Loucy (cell line): ENCODE results near the gene GLIPR1L2.
A peak's percentile ranks its signal among the peaks of the same experiment; 100 is the strongest.

Experiments used
- H2AFZ ChIP-seq: fragments of 200-600 bp; sonication (generic); 2 replicates; pipeline ENCODE4 v1.6.0; 2016; ENCODE audit warnings: antibody characterized with exemption, mild to moderate bottlenecking, low read length, moderate library complexity
- H3F3A ChIP-seq: fragments of 200-600 bp; 2 replicates; pipeline ENCODE4 v1.6.0; 2016; ENCODE audit warnings: antibody characterized with exemption, low read depth, mild to moderate bottlenecking
- H3K27me3 ChIP-seq: fragments of 200-600 bp; sonication (generic); 2 replicates; pipeline ENCODE4 v1.6.1; 2014; ENCODE audit warnings: low read length, mild to moderate bottlenecking; ENCODE audit not compliant: insufficient read depth, poor library complexity, severe bottlenecking
- H3K36me3 ChIP-seq: fragments of 200-600 bp; sonication (generic); 2 replicates; pipeline ENCODE4 v1.6.1; 2016; ENCODE audit warnings: low read length; ENCODE audit not compliant: insufficient read depth
- H3K4me1 ChIP-seq: fragments of 200-600 bp; sonication (generic); 2 replicates; pipeline ENCODE4 v1.5.1; 2014; ENCODE audit warnings: low read length, mild to moderate bottlenecking; ENCODE audit not compliant: insufficient read depth, poor library complexity, severe bottlenecking
- H3K4me2 ChIP-seq: fragments of 200-600 bp; sonication (generic); 2 replicates; pipeline ENCODE4 v1.6.0; 2014; ENCODE audit warnings: antibody characterized with exemption, low read length, low read depth, mild to moderate bottlenecking; ENCODE audit not compliant: poor library complexity, severe bottlenecking
- H3K4me3 ChIP-seq: fragments of 200-600 bp; sonication (generic); 2 replicates; pipeline ENCODE4 v1.5.1; 2014; ENCODE audit warnings: low read length, mild to moderate bottlenecking, mixed read lengths; ENCODE audit not compliant: poor library complexity, severe bottlenecking
- H3K79me2 ChIP-seq: fragments of 200-600 bp; sonication (generic); 2 replicates; pipeline ENCODE4 v1.6.1; 2014; ENCODE audit warnings: low read length; ENCODE audit not compliant: insufficient read depth
- H3K9ac ChIP-seq: fragments of 200-600 bp; sonication (generic); 2 replicates; pipeline ENCODE4 v1.6.0; 2014; ENCODE audit warnings: mild to moderate bottlenecking, low read depth, low read length, moderate library complexity; ENCODE audit not compliant: poor library complexity, severe bottlenecking
- H3K9me2 ChIP-seq: fragments of 200-600 bp; sonication (generic); replicated peaks from 2 replicates; pipeline ENCODE4 v1.6.1; 2016; ENCODE audit warnings: low read depth, low read length, mixed read lengths
- H3K9me3 ChIP-seq: fragments of 200-600 bp; sonication (generic); 2 replicates; pipeline ENCODE4 v1.6.1; 2014; ENCODE audit warnings: mild to moderate bottlenecking, antibody characterized with exemption, low read length, low read depth; ENCODE audit not compliant: insufficient read depth
- H4K20me1 ChIP-seq: fragments of 200-600 bp; sonication (generic); 2 replicates; pipeline ENCODE4 v1.6.0; 2014; ENCODE audit warnings: antibody characterized with exemption, low read length, mild to moderate bottlenecking; ENCODE audit not compliant: insufficient read depth, poor library complexity, severe bottlenecking
- CTCF ChIP-seq: fragments of 200-600 bp; sonication (generic); conservative IDR thresholded peaks from 2 replicates; pipeline ENCODE4 v1.5.1; 2014; ENCODE audit warnings: mild to moderate bottlenecking, antibody characterized with exemption, low read length
- EZH2phosphoT487 ChIP-seq: fragments of 200-600 bp; IDR thresholded peaks from 2 replicates; pipeline ENCODE4 v1.6.1; 2018; ENCODE audit warnings: antibody characterized with exemption, mild to moderate bottlenecking, moderate library complexity, borderline replicate concordance

GLIPR1L2 gene

GRCh38 chr12:75389061-75389460 is 1.8 kb upstream of the GLIPR1L2 start:
- Histone ChIP-seq H3K36me3 (no peaks in the 10 kb centered on the region), H3F3A (no peaks in the 10 kb centered on the region), H3K27me3 (no peaks in the 10 kb centered on the region), H2AFZ (peak overlapping the region; percentile 70; the same call in 1 of the 2 replicates), H3K9me2 (no peaks in the 10 kb centered on the region), H3K4me1 (peaks cover 6% of the 10 kb centered on the region), H3K79me2 (no peaks in the 10 kb centered on the region), H3K4me3 (no peak overlapping the region), H3K4me2 (peak overlapping the region; percentile 32), H3K9me3 (no peaks in the 10 kb centered on the region), H4K20me1 (no peaks in the 10 kb centered on the region), H3K9ac (no peak overlapping the region)
- TF ChIP-seq CTCF, result no peak
- TF ChIP-seq EZH2phosphoT487, result no peak

GRCh38 chr12:75389706-75390105 is 1.2 kb upstream of the GLIPR1L2 start:
- Histone ChIP-seq H3K4me3 (no peak overlapping the region), H2AFZ (peak overlapping the region; percentile 70), H3K9ac (no peak overlapping the region)

GRCh38 chr12:75390156-75390898 is 562 bp upstream of the GLIPR1L2 start:
- no peaks in the 10 kb centered on the region for H3K27me3 ChIP-seq
- no peak overlapping the region for H3K4me3 ChIP-seq
- no peaks in the 10 kb centered on the region for H3K9me3 ChIP-seq
- no peaks in the 10 kb centered on the region for H4K20me1 ChIP-seq
- H2AFZ ChIP-seq, result 0 out of 2 replicates have a peak overlapping the region, but pooled peaks have one; percentile 3
- no peak overlapping the region for H3K9ac ChIP-seq
- no peaks in the 10 kb centered on the region for H3K36me3 ChIP-seq
- no peak for TF ChIP-seq CTCF
- TF ChIP-seq EZH2phosphoT487, result no peak
- no peaks in the 10 kb centered on the region for H3K9me2 ChIP-seq
- peak overlapping the region; percentile 32 for H3K4me2 ChIP-seq
- H3K4me1 ChIP-seq, result peaks cover 11% of the 10 kb centered on the region
- H3K79me2 ChIP-seq, result no peaks in the 10 kb centered on the region
- no peaks in the 10 kb centered on the region for H3F3A ChIP-seq

More at GRCh38 chr12:75389706-75390105, 1.2 kb upstream of the GLIPR1L2 start:
- Histone ChIP-seq H3K4me2 (peak overlapping the region; percentile 32), H4K20me1 (no peaks in the 10 kb centered on the region), H3F3A (no peaks in the 10 kb centered on the region), H3K36me3 (no peaks in the 10 kb centered on the region), H3K79me2 (no peaks in the 10 kb centered on the region), H3K4me1 (peaks cover 6% of the 10 kb centered on the region), H3K9me2 (no peaks in the 10 kb centered on the region), H3K27me3 (no peaks in the 10 kb centered on the region), H3K9me3 (no peaks in the 10 kb centered on the region)
- TF ChIP-seq CTCF (no peak), EZH2phosphoT487 (no peak)
